Measurements from ENCODE around the gene HMGCS2.

GRCh38 chr1:119715542-119715941 is 53.2 kb downstream of the HMGCS2 start:
- TF ChIP-seq EZH2 (IDR thresholded peaks at IDR 0.05; ENCODE audit: borderline replicate concordance, low read length) (no peak), CTCF (IDR thresholded peaks at IDR 0.05; ENCODE audit: low read length) (no peak)

All from OCI-LY1 (cell line).